HG03565 (cell line): ENCODE data around the gene PLD3.
"Not testable (repeated sequence)": the region's sequence is repeated elsewhere in the genome, so short reads cannot be mapped to it uniquely, and the experiment has no call there.

Experiments
- ATAC-seq: cut with Tn5 transposase; IDR thresholded peaks from one replicate; pipeline ENCODE4 v1.9.1; 2021; ENCODE audit warnings: mild to moderate bottlenecking, moderate library complexity; ENCODE audit not compliant: unreplicated experiment

The PLD3 gene

DNA sequence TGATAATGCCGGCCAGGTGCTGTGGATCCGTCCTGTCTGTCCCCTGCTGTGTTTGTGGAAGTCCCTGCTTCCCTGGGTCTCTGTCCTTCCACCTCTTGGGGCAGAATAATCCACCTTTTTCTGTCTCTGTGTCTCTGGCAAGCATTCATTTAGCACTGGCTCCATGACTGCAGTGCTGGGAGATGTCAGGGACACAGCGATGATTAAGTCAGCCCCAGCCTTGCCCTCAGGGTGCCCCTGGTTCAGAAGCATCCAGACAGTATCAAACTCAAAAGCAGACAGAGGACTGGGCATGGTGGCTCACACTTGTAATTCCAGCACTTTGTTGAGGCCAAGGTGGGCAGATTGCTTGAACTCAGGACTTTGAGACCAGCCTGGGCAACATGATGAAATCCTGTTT lies 40.0 kb downstream of the PLD3 start:
- no peak for ATAC-seq

DNA sequence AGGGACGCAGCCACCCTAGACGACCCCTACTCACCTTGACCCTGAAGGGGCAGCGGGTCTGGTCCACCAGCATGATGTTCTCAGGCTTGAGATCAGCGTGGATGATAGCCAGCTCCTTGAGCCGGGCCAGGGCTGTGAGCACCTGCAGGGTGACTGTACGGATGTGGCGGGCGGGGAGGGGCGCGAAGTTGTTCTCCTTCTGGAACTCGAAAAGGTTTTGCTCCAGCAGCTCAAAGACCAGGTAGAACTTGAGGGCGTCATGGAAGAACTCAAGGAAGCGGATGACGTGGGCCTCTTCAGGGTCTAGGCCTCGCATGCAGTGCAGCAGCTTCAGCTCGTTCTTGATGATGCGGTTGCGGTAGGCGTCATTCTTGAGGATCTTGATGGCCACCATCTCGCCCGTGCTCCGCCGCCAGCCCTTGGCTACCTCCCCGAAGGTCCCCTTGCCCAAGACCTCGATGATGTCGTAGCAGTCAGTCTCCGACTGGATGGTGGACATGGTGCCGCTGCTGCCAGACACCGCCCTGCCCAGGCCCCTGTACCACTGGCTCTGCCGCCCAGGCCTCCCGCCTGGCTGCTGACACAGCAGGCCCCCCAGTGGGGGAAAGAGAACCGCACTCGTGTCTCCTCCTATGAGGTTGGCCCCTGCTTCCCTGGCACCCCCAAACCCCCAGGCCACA lies 41.0 kb downstream of the PLD3 start:
- ATAC-seq, result no peak

DNA sequence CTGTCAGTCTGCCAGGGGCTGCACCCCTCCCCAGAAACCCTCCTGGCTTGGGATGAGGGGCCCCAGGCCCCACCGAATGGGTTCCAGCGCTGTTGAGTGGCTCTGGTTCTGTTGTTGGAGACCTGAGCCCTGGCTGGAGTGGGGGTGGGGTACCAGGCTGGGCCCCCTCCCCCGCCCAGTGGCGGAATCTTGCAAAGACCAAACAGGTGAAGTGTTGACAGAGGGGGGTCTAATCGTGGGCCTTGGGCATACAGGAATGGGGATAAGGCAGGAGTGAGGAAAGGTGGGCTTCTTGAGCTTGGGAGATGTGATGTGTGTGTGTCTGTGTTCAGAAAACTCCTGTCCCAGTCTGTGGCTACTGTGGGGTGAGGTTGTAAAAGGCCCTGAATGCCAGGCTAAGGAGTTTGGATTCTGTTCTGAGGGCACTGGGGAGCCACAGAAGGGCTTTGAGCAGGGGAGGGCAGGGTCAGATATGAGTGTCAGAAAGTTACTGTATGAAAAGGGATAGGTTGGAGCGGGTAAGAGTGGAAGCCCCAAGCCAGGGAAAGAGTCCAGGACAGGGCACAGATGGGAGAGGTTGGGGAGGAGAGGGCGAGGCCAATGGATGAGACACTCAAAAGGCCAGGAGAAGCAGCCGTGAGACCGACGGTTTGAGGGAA lies 41.7 kb downstream of the PLD3 start, which contains the start of gene HIPK4:
TSS of gene HIPK4 (minus strand) at position 98 of the 659 bp plus-strand sequence. CDS start 279 bp downstream, outside the sequence.
- no peak for ATAC-seq

DNA sequence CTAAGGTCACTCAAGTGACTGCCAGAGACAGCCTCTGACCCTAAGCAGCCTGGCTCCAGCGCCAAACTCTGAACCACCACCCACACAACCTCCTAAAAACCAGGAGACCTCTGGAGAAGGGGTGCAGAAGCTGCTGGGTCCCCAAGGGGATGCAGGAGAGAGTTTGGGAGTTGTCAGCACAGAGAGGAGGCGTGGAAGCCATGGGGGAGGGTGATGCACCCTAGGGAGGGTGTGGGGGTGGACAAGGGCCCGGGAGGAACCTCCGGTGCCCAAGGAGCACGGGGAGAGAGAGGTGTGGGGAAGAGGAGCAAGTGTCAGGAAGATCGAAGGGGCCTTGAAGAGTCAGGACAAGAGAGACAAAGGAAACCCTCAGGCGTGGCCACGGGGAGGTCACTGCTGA lies 43.6 kb downstream of the PLD3 start:
- ATAC-seq, result no peak

DNA sequence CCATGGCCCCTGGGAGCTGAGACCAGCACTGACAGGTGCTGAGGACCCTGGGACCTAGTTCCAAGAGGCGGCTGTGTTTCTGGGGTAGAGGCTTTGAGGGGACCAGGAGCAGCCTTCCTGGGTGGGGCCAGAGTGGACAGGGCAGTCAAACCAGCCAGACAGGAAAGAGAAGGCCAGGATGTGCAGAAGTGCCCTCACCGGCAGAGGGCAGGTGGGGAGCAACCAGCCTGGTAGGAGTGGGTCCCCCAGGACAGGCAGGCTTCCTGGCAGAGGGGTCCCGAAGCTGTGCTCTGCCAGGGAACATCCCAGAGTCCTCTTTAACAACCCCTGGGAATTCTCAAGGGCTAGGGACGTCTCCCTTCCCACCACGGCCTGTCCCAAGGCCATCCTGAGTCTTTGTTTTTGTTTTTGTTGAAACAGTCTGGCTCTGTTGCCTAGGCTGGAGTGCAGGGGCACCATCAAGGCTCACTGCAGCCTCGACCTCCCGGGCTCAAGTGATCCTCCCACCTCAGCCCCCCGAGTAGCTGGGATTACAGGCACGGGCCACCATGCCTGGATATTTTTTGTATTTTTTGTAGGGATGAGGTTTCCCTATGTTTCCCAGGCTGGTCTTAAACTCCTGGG lies 44.5 kb downstream of the PLD3 start:
- no peak for ATAC-seq

DNA sequence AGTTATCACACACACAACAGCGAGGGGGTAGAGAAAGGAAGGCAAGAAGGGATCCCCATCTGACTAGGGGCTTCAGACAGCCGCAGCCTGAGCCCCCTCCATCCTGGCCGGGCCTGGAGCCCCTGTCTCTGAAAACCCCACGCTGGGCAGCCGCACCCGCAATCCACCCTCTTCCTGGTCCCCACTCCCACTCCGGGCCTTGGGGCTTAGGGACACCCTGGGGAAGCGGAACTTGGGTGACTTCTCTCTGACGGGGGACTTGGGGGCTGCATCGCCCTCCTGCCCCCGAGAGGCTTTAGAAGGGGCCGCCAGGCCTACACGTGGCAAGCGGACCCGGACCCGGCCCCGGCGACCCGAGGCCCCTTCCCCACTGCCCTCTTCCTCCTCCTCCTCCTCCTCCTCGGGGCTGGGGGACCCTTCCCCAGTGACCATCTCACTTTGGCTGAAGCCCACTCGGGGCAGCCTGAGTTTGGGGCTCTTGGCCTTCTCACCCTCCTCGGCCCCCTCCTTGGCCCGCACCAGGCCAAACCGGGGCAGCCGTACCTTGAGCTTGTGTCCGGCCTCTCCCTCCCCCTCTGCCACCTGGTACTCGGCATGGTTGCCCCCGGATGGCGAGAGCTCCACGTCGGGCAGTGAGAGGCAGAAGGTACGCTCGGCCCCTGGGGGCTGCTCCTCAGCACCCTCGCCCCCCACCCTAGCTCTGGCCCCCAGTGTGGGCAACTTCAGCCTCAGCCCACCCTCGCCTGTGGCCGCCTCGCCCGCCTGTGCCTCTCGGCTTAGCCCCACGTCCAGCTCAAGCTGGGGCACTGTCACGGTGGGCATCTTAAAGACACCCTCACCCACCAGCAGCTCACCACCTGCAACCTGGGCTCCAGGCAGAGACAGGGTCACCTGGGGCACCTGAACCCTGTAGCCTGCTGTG lies 45.7 kb downstream of the PLD3 start:
- ATAC-seq, result no peak

DNA sequence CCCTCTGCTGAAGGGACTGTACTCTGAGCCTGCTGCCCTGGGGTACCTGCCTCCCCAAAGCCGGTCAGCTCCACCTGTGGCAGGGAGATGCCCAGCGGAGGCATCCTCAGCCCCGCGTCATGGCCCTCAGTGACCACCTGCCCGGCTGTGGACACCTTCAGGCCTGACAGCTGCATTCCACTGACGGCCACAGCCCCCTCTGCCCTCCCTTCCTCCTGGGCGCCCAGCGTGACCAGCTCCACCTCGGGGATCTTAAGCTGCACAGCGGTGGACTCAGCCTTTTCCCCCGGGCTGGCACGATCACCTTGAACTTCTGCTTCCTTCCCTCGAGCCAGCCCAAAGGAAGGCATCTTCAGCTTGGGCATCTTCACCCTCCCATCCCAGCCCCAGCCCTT lies 46.3 kb downstream of the PLD3 start:
- no peak for ATAC-seq

DNA sequence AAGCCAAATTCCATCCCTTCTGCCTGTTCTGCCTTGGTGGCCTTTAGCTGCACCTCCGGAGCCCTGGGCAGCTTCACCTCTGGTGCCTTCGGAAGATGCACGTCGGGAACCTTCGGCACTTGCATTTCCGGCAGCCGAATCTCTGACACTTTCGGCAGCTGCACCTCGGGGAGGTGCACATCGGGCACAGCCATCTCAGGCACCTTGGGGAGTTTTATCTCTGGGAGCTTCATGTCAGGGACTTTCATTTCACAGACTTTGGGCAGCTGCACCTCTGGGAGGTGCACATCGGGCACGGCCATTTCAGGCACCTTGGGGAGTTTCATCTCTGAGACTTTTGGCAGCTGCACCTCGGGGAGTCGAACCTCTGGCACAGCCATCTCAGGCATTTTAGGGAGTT lies 47.5 kb downstream of the PLD3 start:
- ATAC-seq, result no peak

DNA sequence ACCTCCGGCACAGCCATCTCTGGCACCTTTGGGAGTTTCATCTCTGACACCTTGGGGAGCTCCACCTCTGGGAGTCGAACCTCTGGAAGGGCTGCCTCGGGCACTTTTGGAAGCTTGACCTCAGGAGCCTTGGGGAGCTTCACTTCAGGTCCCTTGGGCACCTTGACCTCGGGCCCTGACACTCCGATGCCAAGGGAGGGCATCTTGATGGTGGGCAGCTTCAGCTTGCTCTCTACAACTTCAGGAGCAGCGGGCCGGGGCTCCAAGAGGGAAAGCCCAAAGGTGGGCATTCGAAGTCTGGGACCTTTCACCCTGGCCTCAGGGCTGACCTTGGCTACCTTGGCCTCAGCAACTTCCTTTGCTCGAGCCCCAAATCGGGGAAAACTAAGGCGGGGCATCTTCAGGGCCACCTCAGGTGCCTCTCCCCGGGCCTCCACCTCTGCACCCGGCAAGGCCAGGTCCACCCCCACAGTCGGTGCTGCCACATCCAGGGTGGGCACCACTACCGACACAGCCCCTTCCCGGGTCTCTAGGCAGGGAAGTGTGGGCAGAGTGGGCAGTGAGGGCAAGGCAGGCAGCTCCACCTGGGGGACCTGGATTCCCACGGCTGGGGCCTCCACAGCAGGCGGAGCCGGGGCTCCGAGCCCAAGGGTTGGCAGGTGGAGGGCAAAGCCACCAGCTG lies 48.5 kb downstream of the PLD3 start:
- ATAC-seq, result no peak

DNA sequence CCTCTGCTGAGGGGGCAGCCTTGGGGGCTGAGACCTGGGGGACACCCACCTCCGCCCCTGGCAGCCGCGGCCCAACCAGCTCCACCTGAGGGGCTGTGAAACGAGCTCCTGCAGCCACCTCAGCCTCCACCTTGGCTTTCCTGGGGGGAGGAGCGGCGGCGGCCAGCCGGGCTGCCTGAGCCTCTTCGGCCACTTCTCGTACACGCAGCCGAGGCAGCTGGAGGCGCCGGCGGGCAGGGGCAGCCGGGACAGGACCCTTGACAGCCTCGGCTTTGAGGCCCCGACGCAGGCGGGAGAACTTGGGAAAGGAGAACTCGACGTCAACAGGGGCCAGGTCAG lies 49.0 kb downstream of the PLD3 start:
- ATAC-seq, result no peak

DNA sequence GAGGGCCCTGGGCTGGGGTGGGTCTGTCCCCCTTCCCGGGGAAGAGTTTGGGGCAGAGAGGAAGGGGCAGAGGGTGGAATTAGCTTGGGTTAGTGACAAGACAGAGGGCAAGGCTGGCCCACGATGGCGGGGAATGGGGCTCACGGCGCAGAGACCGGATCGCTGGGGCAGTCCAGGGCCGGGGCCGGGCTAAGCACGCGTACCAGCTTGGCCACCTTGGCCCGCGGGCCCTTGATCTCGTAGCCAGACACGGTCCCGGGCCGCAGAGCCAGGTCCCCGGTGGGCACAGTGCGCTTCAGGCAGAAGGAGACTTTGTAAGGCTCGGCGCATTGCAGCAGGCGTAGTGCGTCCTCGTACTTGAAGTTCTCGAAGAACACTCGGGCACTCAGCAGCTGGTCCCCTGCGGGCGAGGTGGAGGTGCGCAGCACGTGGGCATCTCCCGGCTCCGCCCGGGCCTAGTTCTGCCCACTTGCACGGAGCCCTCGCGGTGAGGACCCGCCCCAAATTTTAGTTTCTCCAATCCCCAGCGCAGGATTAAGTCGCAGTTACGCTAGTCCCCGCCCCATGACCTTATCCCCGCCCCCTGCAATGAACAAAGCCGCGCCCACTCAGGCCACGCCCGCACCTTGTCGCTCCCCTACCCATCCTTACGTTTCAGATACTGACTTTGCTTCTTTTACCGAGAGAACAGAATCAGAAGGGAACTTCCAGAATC lies 50.1 kb downstream of the PLD3 start:
- ATAC-seq, result no peak

DNA sequence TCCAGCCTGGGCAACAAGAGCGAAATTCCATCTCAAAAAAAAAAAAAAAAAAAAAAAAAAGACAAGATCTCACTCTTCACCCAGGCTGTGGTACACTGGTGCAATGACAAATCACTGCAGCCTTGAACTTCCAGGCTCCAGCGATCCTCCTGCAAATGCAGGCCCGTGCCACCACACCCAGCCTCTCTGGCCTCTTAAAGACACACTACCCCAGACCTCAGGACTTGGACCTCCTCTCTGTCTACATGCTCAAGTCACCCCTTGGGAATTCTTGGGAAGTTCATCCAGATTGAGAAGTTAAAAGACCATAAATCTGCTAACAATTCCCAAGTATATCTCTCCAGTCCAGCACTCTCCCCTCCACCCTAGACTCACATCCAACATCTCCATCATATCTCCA lies 52.1 kb downstream of the PLD3 start:
- no peak for ATAC-seq

DNA sequence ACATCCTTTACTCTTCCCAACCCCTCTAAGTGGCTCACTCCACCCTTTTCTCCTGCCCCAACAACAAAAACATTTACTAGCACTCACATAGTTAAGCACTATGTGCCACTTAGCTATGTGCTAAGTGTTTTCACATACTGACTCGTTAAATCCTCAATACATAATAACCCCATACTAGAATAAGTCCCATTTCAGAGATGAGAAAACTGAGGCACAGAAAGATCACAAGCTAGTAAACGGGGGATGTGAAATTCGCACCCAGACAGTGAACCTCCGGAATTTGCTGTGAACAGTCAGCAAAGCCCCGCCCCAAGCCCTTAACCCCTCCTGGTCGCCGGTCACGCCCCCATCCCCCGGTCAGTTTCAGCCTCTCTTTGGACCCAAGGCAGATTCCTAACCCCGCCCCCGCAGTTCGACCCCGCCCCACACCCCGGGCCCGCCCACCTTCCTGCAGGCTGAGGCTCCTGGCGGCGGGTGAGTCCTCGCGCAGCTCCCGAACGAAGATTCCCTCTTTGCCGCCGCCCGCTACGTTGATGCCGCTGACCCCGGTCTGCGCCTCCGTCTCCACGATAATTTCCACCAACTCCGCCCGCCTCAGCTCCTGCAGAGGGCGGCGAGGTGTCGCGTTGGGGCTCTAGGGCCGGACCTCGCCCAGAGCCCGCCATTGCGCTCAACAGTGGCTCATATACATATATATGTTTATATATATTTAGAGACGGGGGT lies 54.9 kb downstream of the PLD3 start:
- peak; percentile 36 for ATAC-seq

DNA sequence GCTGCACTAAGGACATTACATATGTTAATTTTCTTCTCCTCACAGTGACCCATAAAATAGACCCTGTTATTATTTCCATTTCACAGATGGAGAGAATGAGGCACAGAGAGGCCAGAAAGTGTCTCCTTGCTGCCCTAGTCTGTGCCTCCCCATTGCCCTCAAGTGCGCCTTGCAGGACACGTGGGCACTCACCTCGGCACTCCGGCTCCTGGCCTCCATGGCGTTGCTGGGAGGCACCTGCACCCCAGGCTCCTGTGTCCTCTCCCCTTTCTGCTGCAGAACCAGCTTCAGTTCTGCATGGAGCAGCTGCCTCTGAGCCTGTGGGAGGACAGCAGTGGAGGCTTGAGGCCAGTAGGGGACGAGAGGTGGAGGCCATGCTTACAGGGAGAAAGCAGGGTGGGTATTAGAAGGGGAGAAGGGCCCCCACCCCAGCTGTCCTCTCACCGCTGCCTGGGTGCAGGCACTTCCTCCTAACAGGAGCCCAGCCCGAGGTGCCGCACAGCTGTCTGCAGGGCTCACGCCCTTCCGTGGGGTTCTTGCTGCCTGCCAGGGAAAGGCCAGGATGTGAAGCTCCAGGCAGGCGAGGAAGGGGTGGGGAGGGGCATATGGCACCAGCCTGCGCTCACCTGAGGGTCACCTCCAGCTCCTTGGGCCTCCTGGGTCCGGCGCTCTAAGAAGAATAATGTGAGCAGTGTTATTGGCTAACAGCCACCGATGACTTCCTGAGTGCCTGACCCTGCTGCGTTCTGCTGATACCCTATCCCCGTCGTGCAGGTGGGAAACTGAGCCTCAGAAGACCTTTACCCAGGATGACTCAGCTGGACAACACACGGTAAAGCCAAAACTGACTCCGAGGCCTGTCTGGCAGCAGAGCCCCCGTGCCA lies 59.5 kb downstream of the PLD3 start:
- ATAC-seq, result no peak

DNA sequence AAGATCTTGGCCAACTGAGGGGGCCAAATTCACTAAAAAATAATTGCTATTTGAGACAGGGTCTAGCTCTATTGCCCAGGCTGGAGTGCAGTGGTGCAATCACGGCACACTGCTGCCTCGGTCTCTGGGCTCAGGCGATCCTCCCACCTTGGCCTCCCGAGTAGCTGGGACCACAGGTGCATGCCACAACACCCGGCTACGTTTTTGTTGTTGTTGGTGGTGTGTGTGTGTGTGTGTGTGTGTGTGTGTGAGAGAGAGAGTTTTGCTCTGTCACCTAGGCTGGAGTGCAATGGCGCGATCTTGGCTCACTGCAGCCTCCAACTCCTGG lies 60.1 kb downstream of the PLD3 start:
- not testable (repeated sequence) for ATAC-seq

DNA sequence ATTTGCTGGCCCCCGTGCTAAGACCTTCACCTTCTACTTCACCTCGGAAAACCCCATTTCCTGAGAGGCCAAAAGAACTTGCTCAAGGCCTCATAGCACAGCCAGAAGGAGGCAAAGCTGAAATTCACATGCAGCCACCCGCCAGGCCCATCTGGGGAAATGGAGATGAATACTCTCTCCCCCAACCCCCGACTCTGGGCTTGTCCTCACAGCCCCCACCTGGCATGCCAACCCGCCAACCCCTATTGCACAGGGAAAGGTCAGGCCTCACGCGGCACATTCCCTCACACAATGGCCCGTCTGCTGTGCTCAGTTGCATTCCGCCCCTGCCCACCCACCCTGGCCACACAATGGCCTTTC lies 61.5 kb downstream of the PLD3 start:
- ATAC-seq, result no peak

DNA sequence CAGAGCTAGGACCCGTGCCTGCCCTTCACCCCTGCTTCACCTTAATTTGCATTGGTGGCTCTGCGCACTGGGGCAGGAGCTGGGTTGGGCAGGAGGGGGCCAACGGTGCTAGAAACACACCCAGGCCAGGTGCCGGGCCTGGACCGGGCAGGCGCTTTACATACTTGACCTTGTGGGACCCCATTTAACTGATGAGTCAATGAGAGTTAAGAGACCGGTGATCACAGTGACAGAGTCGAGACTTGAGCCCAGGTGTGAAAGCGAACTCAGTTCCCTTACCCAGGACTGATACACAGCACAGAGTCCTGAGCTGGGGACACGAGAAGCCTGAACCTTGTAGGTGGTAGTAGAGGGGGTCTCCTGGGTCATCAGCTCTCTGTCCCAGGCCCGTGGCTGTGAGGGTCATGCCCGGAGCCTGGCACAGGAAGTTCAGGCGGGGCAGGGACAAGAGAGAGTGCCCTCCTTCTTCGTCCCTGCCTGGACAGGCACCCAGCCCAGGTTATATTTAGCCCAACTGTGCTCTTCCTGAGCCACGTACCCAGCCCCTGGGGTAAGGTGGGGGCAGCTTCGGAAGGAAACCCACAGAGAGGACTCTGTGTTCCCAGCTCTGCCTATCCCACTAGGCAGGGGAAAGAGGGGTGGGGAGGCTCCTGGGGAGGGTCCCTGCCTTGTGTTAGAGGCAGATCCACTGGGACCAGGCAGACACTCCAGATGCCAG lies 62.8 kb downstream of the PLD3 start:
- ATAC-seq, result no peak

DNA sequence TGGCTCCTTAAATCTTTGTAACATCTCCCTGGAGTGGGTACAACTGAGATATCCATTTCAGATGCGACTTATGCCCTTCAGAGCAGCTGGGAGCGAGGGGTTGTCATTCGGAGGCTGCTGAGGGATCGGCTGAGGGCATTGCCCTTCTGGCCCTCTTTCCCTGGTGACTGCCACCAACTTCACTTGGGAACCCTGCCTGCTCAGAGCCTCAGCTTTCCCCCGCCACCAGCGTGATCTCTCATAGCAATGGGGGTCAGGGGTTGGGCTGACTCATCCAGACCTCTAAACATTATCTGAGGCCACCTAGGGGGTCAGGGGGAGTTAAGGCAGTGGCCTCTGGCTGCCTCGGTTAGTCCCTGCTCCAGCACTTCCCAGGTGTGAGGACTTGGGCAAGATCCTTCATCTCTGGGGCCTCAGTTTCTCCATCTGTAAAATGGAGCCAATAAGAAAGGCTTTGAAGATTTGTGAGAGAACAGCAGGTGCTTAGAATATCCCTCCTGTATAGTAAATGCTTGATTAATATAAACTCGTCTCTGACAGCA lies 63.5 kb downstream of the PLD3 start:
- no peak for ATAC-seq
